Kidney (tissue), 14 donors: ENCODE data around the gene UBE2U. TPM values are rescaled to one million over a fixed set of nuclear protein-coding genes. Genes with fewer than 3 reads are reported as not detected.

Experiments used
- DNase-seq, 5 donors: peaks; one replicate each; pipeline ENCODE4 v3.0.0-alpha.2; 2013 to 2020
- FAIRE-seq: peaks from 2 replicates; lab custom pipeline; 2012; peaks lifted over from hg19 to GRCh38; lab: Jason Lieb, UNC
- H3K27ac ChIP-seq, 2 donors: one replicate each; pipeline ENCODE4 v1.7.0; 2013; ENCODE audit warnings: low read depth in 2 of 2, low read length in 2 of 2, inconsistent platforms in 1 of 2
- H3K27me3 ChIP-seq: one replicate; pipeline ENCODE4 v1.7.1; 2013; ENCODE audit warnings: low read length, inconsistent platforms; ENCODE audit not compliant: control insufficient read depth, insufficient read depth
- H3K36me3 ChIP-seq, 3 donors: one replicate each; pipeline versions ENCODE4 v1.7.0 to v1.7.1; 2013; ENCODE audit warnings: low read length in 3 of 3, control low read depth in 1 of 3, inconsistent platforms in 1 of 3; ENCODE audit not compliant: insufficient read depth in 3 of 3, control insufficient read depth in 2 of 3
- H3K4me1 ChIP-seq, 3 donors: one replicate each; pipeline versions ENCODE4 v1.7.0 to v1.7.1; 2013; ENCODE audit warnings: low read length in 3 of 3, inconsistent platforms in 1 of 3, low read depth in 1 of 3; ENCODE audit not compliant: control insufficient read depth in 2 of 3, insufficient read depth in 2 of 3
- H3K4me3 ChIP-seq, 3 donors: one replicate each; pipeline versions ENCODE4 v1.7.0 to v1.8.1; 2013; ENCODE audit warnings: low read length in 3 of 3, control low read depth in 1 of 3, inconsistent platforms in 1 of 3
- H3K9ac ChIP-seq, 3 donors: one replicate each; pipeline versions ENCODE4 v1.7.0 to v1.7.1; 2013; ENCODE audit warnings: low read length in 3 of 3, control low read depth in 1 of 3, inconsistent platforms in 1 of 3
- H3K9me3 ChIP-seq, 3 donors: one replicate each; pipeline versions ENCODE4 v1.7.0 to v1.7.1; 2013; ENCODE audit warnings: low read length in 3 of 3, control low read depth in 1 of 3, inconsistent platforms in 1 of 3; ENCODE audit not compliant: control insufficient read depth in 2 of 3, insufficient read depth in 1 of 3
- CTCF ChIP-seq: IDR thresholded peaks from 3 replicates; pipeline ENCODE4 v1.5.1; 2012; ENCODE audit warnings: mild to moderate bottlenecking, moderate library complexity, borderline replicate concordance; ENCODE audit not compliant: insufficient read depth; ENCODE audit errors: extremely low read depth
- intact Hi-C: fragments of 100-400 bp; cut with DNase I; formaldehyde crosslinking; loops from one replicate; pipeline ENCODE4 v1.11.1; 2022
- polyA plus RNA-seq: library from polyadenylated mRNA; stranded (reverse); fragments of 350-450 nt; fragmentation: Illumina TruSeq; extraction: RNeasy Lipid Tissue Mini Kit (QIAGEN cat#74804); gene quantifications from one replicate; pipeline ENCODE4 v1.2.3, GENCODE V29; 2014; ENCODE audit warnings: low read depth, low replicate concordance; ENCODE audit not compliant: insufficient read depth
- total RNA-seq: library from RNA; stranded (reverse); fragmentation: NEBNext Ultra II Directional; extraction: Animal tissue kit (Norgen Biotek cat#: 25700); gene quantifications from one replicate; pipeline ENCODE4 v1.2.1, GENCODE V29; 2021
- donor health status: control.
- donor health status: control.
- donor health status: control.
- donor health status: control.
- donor health status: control.
- donor health status: DM: yes; HTN: yes; CAD: no.
- donor health status: Normal renal cell carcinoma (clear cell type).

The UBE2U gene
- total and polyA plus RNA-seq, 2 donors from 2014 or later, result not detected

GRCh38 chr1:64231153-64231552, 27.7 kb downstream of the UBE2U start:
- Histone ChIP-seq H3K27me3 (no peaks in the 10 kb centered on the region), H3K9me3 (no peaks in the 10 kb centered on the region), H3K9ac (no peak overlapping the region), H3K4me1 (no peaks in the 10 kb centered on the region), H3K4me3 (no peak overlapping the region), H3K27ac (no peak overlapping the region), H3K36me3 (no peaks in the 10 kb centered on the region)
- no peak for FAIRE-seq
- intact Hi-C loops, result no loop called here
- no peak for DNase-seq
- TF ChIP-seq CTCF, result no peak

GRCh38 chr1:64231654-64232053, 28.2 kb downstream of the UBE2U start:
- no peak overlapping the region for H3K9ac ChIP-seq
- H3K36me3 ChIP-seq, result no peaks in the 10 kb centered on the region
- no peak for TF ChIP-seq CTCF
- H3K4me3 ChIP-seq, result no peak overlapping the region
- no peak for FAIRE-seq
- DNase-seq, result no peak
- no peaks in the 10 kb centered on the region for H3K9me3 ChIP-seq
- intact Hi-C loops, result no loop called here
- H3K27ac ChIP-seq, result no peak overlapping the region
- no peaks in the 10 kb centered on the region for H3K27me3 ChIP-seq
- no peaks in the 10 kb centered on the region for H3K4me1 ChIP-seq

GRCh38 chr1:64234714-64235113, 31.3 kb downstream of the UBE2U start:
- FAIRE-seq, result no peak
- TF ChIP-seq CTCF, result no peak
- Histone ChIP-seq H3K4me3 (no peak overlapping the region), H3K9ac (no peak overlapping the region), H3K4me1 (no peaks in the 10 kb centered on the region), H3K27me3 (no peaks in the 10 kb centered on the region), H3K36me3 (no peaks in the 10 kb centered on the region), H3K27ac (no peak overlapping the region), H3K9me3 (no peaks in the 10 kb centered on the region)
- intact Hi-C loops, result no loop called here
- DNase-seq, result no peak

DNA sequence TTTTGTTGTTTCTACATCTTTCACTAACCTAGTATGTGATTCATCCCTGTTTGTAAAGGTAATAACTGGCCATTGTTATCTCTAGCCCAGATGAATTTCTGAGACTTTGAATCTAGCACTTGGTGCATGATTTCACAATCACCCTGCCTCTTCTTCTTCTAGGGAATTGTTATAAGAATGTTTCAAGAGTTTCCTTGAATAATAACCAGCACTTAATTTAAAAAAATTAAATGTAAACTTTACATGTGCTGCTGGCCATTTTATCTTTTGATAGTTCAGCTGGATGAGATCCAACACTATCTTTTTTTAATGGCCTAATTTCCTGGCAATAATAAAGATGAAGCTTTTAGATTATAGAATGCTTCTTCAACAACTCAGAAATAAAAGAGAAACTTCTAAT, 31.8 kb downstream of the UBE2U start:
- no peak overlapping the region for H3K27ac ChIP-seq
- no peaks in the 10 kb centered on the region for H3K9me3 ChIP-seq
- FAIRE-seq, result no peak
- intact Hi-C loops, result no loop called here
- H3K36me3 ChIP-seq, result no peaks in the 10 kb centered on the region
- no peak overlapping the region for H3K9ac ChIP-seq
- no peak for DNase-seq
- H3K4me3 ChIP-seq, result no peak overlapping the region
- H3K4me1 ChIP-seq, result no peaks in the 10 kb centered on the region
- TF ChIP-seq CTCF, result no peak
- H3K27me3 ChIP-seq, result no peaks in the 10 kb centered on the region
